Measurements from ENCODE around the gene PDE4D. TPM values are rescaled to one million over a fixed set of nuclear protein-coding genes. Genes with fewer than 3 reads are reported as not detected.

PDE4D gene
- total RNA-seq, 1 experiment from 2014 or later: 11.6 TPM

DNA sequence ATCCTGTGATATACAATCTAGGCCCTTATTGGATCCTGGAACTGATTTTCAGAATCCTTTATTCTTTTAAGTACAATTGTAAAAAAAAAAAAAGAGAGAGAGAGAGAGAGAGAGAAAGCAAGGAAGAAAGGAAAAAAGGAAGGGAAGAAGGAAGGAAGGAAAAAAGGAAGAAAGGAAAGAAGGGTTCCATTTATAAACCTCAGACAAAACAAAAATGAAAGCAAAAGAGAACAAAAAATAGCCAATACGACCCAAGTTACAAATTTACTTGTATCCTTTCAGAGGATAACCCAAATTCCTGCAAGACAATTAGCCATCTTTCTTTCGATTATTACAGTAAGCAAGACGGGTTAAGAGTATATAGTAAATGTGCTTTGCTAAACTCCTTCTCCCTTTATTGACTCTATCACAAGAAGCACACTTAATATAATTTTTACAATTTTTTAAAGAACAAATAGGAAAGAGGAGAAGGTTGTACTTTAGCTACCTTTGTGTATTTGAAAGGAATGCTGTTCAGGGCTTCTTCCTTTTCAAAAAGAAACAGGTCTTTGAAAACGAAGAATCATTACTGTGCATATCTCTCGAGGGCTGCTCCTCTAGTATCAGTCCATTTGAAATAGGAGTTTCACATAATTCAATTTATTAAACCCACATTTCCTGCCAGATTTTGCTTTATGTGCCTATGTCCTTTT, 767.4 kb downstream of the PDE4D start:
- Mint-ChIP-seq H3K27me3 (ENCODE audit: unreplicated experiment) (no peaks in the 10 kb centered on the region), H3K9me3 (ENCODE audit: low read depth, unreplicated experiment) (no peaks in the 10 kb centered on the region), H3K4me3 (ENCODE audit: low read depth, unreplicated experiment) (no peak overlapping the region), H3K27ac (ENCODE audit: unreplicated experiment) (no peak overlapping the region), H3K36me3 (ENCODE audit: insufficient read depth, unreplicated experiment) (no peaks in the 10 kb centered on the region), H3K4me1 (ENCODE audit: low read depth, unreplicated experiment) (no peaks in the 10 kb centered on the region)
- intact Hi-C loops (cut with micrococcal nuclease; ENCODE audit: unreplicated experiment): loop anchor here (2.0 kb wide), 1 partner anchor 89 kb away; no protein-coding TSS in a partner anchor
- no peak for DNase-seq
- TF ChIP-seq, protein P1, sequence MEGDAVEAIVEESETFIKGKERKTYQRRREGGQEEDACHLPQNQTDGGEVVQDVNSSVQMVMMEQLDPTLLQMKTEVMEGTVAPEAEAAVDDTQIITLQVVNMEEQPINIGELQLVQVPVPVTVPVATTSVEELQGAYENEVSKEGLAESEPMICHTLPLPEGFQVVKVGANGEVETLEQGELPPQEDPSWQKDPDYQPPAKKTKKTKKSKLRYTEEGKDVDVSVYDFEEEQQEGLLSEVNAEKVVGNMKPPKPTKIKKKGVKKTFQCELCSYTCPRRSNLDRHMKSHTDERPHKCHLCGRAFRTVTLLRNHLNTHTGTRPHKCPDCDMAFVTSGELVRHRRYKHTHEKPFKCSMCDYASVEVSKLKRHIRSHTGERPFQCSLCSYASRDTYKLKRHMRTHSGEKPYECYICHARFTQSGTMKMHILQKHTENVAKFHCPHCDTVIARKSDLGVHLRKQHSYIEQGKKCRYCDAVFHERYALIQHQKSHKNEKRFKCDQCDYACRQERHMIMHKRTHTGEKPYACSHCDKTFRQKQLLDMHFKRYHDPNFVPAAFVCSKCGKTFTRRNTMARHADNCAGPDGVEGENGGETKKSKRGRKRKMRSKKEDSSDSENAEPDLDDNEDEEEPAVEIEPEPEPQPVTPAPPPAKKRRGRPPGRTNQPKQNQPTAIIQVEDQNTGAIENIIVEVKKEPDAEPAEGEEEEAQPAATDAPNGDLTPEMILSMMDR (IDR thresholded peaks at IDR 0.05; ENCODE audit: unreplicated experiment): no peak
- BruUV-seq (replicated peaks): no TSS peak
- CTCF ChIA-PET: no interaction called here

DNA sequence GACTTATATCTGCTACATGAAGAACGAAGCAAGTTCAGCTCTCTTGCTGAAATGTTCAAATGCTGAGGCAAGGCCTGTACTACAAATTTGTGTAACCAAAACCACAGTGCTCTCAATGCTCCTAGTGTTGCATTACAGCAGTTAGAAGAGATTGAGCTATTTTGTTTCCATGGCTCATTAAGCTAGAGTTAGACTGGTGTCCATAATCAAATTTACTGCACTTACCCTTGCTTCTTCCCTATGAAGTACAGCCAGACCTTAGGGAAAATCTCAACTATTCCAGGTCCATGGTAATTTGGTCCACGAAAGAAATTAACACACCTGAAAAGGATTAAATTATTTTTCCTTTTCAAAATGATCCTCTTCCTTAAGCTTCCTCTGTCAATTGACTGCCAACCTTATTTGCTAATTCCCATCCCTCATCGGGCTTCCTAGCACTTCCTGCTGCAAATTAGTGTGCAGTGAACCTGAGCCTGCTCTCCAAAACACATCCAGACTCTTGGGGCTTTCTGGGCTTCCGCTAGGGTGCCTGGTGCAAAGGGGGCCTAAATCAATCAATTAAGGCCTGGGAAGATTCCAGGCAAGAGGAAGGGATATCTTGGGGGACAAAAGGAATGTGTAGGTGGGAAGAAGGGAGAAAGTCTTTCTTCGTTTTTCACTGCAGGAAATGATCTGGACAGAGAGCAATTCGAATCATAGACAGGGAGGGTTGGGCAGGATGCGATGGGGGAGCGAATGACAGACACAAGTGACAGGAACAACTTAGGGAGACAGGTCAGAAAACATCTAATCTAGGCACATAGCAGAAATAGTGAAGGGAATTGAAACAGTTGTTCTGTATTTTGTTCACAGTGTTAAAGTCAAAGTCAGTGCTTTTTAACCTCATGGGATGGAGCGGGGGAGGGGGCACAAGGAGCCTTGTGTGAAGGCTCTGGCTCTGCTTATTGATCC, 768.2 kb downstream of the PDE4D start:
- no TSS peak for BruUV-seq (replicated peaks)

DNA sequence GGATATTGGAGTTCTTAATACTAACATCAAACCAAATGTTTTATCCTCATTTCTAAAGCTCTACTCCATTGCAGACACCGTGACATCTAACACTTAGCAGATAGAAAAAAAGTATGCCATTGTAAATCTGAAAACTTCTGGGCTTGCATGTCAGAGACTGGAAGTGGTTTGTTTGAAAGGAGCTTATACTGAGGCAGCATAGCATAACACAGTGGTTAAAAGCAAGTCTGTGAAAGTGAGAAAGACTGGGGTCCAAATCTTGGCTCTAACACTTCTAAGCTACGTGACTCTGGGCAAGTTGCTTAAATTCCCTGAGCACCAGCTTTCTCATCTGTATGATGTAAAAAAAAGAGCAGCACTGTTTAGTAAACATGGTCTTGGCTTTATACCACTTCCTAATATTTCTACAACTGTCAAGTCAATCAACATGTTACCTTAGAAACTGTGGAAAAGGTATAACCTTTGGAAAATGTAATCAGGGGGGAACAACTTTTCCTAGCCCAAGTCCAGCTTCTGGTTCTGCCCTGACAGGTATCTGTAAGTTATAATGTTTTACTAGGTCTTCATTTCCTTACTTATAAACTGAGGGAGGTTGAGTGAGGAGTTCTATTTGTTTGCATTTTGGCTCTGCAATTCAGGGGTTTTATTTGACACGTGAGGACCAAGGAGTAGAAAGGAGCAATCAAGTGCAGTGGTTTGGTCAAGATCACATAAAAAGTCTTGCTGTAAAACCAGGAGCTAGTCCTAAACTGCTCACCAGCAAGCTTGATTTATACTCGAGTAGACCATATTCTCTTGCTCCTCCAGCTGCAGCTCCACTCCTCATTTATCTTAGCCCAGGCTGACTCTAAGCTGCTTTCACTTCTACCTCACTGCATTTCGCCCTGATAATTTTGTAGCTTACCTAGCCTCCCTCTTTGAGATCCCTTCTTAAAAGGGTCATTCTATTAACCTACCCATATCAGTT, 769.6 kb downstream of the PDE4D start:
- CTCF ChIA-PET: interaction anchor here (1.4 kb wide), 1 partner anchor 20 kb away, joined by 4 read pairs; no protein-coding TSS in a partner anchor
- no peaks in the 10 kb centered on the region for H3K9me3 Mint-ChIP-seq (ENCODE audit: low read depth, unreplicated experiment)
- no peak overlapping the region for H3K4me3 Mint-ChIP-seq (ENCODE audit: low read depth, unreplicated experiment)
- H3K27me3 Mint-ChIP-seq (ENCODE audit: unreplicated experiment): no peaks in the 10 kb centered on the region
- no peaks in the 10 kb centered on the region for H3K36me3 Mint-ChIP-seq (ENCODE audit: insufficient read depth, unreplicated experiment)
- H3K27ac Mint-ChIP-seq (ENCODE audit: unreplicated experiment): no peak overlapping the region
- DNase-seq: no peak
- H3K4me1 Mint-ChIP-seq (ENCODE audit: low read depth, unreplicated experiment): no peaks in the 10 kb centered on the region
- BruUV-seq (replicated peaks): no TSS peak
- intact Hi-C loops (cut with micrococcal nuclease; ENCODE audit: unreplicated experiment): no loop called here
- TF ChIP-seq, protein P1 (IDR thresholded peaks at IDR 0.05; ENCODE audit: unreplicated experiment): no peak

More for the DNA sequence above, 768.2 kb downstream of the PDE4D start:
- intact Hi-C loops (cut with micrococcal nuclease; ENCODE audit: unreplicated experiment): no loop called here
- H3K4me3 Mint-ChIP-seq (ENCODE audit: low read depth, unreplicated experiment): no peak overlapping the region
- H3K27me3 Mint-ChIP-seq (ENCODE audit: unreplicated experiment): no peaks in the 10 kb centered on the region
- H3K9me3 Mint-ChIP-seq (ENCODE audit: low read depth, unreplicated experiment): no peaks in the 10 kb centered on the region
- TF ChIP-seq, protein P1 (IDR thresholded peaks at IDR 0.05; ENCODE audit: unreplicated experiment): no peak
- H3K36me3 Mint-ChIP-seq (ENCODE audit: insufficient read depth, unreplicated experiment): no peaks in the 10 kb centered on the region
- H3K4me1 Mint-ChIP-seq (ENCODE audit: low read depth, unreplicated experiment): no peaks in the 10 kb centered on the region
- CTCF ChIA-PET: interaction anchor here (0.7 to 1.4 kb wide), 2 partner anchors 19 to 89 kb away, joined by 3 to 4 read pairs; no protein-coding TSS in a partner anchor
- no peak overlapping the region for H3K27ac Mint-ChIP-seq (ENCODE audit: unreplicated experiment)
- DNase-seq: no peak

DNA sequence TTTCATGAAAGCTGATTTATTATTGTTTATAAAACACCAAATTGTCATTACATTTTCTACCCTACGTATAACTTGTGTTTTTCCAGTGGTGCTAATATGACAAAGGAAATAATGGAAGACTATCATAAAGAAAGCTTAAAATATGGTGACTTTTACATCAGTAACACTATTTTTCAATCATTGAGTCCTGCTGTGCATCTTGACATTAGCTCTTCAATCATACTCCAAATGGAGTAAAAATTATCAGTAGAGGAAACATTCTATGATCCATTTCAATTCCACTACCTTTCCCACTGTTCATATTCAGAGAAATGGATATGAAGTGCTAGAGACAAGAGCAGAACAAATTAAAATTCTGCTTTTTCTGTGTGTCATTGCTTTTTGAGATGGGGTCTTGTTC, 774.0 kb downstream of the PDE4D start:
- no peak overlapping the region for H3K4me3 Mint-ChIP-seq (ENCODE audit: low read depth, unreplicated experiment)
- TF ChIP-seq, protein P1 (IDR thresholded peaks at IDR 0.05; ENCODE audit: unreplicated experiment): no peak
- H3K4me1 Mint-ChIP-seq (ENCODE audit: low read depth, unreplicated experiment): peaks cover 9% of the 10 kb centered on the region
- BruUV-seq (replicated peaks): no TSS peak
- no peaks in the 10 kb centered on the region for H3K36me3 Mint-ChIP-seq (ENCODE audit: insufficient read depth, unreplicated experiment)
- CTCF ChIA-PET: no interaction called here
- H3K9me3 Mint-ChIP-seq (ENCODE audit: low read depth, unreplicated experiment): no peaks in the 10 kb centered on the region
- intact Hi-C loops (cut with micrococcal nuclease; ENCODE audit: unreplicated experiment): no loop called here
- H3K27ac Mint-ChIP-seq (ENCODE audit: unreplicated experiment): no peak overlapping the region
- no peaks in the 10 kb centered on the region for H3K27me3 Mint-ChIP-seq (ENCODE audit: unreplicated experiment)
- no peak for DNase-seq

Data from Calu3 (cell line).